ENCODE measurements around the gene MOB3C.

MOB3C gene

DNA sequence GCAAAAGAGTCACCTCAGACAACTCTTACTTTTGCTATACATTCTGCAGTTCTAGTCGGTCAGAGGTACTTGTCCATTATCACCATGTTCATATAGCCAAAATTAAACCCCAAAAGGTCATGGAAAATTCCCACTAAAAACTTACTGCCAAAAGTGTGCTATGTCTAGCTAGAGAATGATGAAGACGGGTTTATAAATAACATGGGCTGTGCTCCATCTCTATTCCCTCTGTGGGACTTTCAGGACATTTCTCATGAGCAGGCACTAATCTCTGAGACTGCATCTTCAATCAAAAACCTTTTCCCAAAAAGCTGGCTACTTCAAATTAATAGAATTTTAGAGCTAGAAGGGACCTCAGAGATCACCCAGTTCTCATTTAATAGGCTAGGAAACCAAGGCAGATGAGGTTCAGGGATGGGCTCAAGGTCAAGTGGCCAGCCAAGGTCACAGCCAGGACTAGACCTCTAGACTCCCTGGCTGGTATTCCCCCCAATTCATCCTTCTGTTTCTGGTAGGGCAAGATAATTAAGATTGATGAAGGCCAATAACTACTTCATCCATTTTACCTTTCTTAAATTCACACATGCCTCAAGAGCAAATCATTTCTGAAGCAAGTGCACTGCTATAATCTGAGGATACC, 21.0 kb upstream of the MOB3C start:
- ATAC-seq (no peak), DNase-seq (no peak)

GRCh38 chr1:46635205-46635604, 18.6 kb upstream of the MOB3C start:
- no peak for DNase-seq
- no peak for ATAC-seq

- DNase-seq (no peak), ATAC-seq (no peak)
Measured at GRCh38 chr1:46630719-46631118, 14.1 kb upstream of the MOB3C start.

GRCh38 chr1:46623743-46624644, 7.4 kb upstream of the MOB3C start:
- no peak for ATAC-seq
- DNase-seq, result no peak

DNA sequence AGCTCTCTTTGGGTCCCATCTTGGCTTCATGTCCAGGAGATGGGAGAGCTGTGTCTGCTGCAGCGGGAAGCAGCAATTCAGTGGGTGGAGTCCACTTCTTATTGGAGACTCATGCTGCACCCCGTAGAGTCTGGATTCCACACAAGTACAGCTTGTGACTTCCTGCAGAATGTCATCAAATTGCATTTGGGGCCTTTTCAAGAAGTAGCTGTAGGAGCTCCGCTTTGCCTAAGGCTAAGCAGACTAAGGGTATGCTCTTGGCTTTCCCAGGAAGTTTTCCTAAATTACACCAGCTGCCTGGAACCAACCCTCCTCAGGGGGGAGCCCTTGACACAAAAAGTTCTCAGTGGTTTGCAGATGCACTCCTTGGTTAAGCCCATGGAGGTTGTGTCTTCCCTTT, 5.7 kb upstream of the MOB3C start:
- DNase-seq (no peak), ATAC-seq (no peak)

DNA sequence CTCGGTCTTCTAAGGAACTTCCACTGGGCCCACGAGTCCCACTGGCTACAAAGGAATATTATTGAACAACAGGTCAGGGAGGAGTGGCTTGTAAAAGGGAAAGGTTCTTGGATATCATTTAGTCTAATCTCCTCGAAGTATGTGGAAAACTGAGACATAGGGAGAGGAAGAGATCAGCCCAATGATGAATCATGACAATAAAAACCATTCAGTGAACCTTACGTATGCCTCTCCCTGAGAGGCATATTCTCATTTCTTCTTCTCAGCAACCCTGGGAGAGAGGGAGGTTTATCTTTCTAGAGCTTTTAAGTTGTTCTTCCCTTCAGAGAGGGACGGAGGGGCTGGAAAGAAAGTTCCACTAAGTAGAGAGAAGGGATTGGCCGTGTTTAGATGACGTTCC, 5.3 kb upstream of the MOB3C start:
- no peak for ATAC-seq

DNA sequence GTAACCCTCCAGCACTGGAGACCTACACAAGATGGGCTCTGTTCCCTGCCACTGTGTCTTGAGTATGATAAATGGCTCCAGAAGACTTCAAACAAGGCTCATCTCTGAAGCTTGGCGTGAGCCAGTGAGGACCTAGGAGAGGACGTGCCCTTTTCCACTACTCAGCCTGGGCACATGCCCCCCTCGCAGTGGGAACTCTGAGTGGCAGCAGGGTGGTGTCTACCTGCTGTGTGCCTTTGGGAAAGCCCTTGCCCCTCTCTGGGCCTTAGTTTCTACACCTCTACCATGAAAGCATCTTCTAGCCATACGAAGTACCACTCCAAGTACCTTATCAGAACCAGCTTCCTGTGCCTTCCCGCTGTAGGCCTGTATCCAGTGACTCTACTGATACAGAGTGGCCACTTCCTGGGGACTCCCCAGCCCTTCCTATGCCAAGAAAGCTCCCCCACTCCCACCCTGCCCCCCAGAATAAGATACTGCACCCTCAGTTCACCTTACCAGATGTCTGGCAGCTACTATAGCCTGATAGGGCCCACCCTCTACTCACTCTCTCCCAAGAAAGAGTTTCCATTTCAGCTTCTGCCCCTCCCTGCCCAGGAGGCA, 3.1 kb upstream of the MOB3C start:
- no peak for ATAC-seq
- DNase-seq, result no peak

More for the DNA sequence above, 5.3 kb upstream of the MOB3C start:
- DNase-seq, result no peak

DNA sequence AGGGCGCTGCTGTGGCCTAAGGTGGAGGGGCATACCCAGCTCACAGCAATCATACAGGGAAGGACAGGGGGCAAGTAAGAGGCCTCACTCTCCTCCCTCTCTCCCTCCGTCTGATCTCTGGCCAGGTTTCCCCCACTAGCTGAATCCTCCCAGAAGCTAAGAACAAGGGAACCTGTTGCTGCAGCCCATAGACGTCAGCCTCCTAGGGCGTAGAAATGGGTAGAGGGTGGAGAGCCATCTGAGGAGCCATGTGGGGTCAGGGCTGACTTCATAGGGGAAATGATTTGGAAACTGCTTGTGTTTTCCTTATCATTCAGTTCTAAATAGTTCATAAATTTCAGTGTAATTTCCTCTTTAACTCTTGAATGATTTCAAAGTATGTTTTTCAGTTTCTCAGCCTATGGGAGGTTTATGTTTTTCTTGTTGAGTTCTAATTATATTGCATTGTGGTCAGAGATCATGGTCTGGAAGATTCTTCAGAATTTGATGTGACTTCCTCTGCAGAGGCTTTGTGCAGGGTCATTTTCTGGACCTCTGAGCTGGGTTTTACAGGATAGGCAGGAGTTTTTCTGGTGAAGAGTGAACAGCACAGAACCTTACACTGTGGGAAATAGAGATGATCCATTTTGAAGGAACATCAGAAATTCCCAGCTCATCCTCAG, 2.3 kb upstream of the MOB3C start:
- no peak for DNase-seq
- ATAC-seq, result no peak

DNA sequence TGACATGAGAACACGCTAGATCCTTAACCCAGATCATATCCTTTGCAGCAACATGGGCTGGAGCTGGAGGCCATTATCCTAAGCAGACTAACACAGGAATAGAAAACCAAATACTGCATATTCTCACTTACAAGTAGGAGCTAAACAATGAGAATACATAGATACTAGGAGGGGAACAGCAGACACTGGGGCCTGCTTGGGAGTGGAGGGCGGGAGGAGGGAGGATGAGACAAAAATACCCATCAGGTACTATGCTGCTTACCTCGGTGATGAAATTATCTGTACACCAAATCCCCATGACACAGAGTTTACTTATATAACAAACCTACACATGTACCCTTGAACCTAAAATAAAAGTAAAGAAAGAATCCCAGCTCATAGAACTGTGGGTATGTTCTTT, 1.2 kb upstream of the MOB3C start:
- DNase-seq (no peak), ATAC-seq (no peak)

GRCh38 chr1:46617108-46617800, 643 bp upstream of the MOB3C start:
- ATAC-seq (no peak), DNase-seq (no peak)

DNA sequence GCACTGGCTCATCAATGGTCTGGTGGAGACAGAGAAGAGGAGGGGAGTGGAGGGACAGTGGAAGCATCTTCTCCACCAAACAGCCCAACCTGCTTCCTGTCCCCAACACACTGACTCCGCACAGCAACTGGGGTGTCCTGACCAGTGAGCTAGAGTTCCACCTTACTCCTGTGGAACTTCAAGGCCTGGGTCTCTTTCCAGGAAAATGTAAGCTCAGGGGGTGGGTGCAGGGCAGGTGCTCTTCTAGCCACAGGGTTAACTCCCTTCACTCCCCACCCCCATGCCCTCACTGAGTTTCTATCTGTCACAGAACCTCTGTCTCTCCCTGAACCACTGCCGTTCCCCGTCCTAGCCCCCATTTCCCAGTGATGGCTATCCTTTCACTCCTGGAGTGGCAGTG, 876 bp downstream of the MOB3C start:
- ATAC-seq (no peak), DNase-seq (peak; percentile 26)

DNA sequence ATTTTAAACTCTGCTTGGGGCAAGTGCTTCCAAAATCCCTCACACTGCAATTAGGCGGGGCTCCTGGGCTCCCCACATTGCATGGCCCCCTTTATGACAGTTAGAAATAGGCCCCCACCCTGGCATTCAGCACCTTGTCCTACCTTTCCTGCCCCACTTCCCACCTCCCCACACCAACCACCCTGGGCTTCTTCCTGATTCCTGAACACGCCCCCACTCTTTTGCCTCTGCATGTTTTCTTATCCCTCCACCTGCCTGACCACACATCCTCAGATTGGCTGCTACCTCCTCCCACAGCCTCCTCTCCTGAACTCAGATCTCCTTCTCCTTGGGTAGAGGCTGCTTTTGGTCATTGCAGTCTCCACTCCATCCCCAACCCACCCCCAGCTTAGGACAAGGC, 1.5 kb downstream of the MOB3C start:
- DNase-seq, result no peak
- ATAC-seq, result no peak

DNA sequence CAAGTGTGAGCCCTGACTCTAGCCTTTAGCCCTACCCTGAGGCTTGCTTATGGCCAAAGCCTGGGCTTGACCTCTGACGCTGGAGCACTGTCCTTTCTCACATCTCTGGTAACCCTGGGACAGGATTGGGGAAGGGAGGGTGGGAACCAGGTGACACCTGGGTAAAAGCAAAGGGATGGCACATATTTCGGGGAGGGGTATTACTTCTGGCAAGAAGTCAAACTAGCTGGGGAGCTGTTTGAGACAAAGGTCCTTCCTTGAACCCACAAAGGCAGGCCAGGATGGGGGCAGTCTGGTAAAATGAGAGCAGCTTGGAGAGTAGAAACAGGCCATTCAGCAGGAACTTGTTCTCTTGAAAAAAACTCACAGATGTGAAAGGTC, 2.0 kb downstream of the MOB3C start:
- ATAC-seq (no peak), DNase-seq (no peak)

GRCh38 chr1:46613661-46614603, 2.7 kb downstream of the MOB3C start:
- peak; percentile 40 for ATAC-seq
- DNase-seq, result peak; percentile 57

- DNase-seq (no peak), ATAC-seq (no peak)
Measured at GRCh38 chr1:46612937-46613660, 3.5 kb downstream of the MOB3C start.

- ATAC-seq (no peak), DNase-seq (no peak)
Measured at GRCh38 chr1:46611691-46612221, 4.9 kb downstream of the MOB3C start.

- ATAC-seq (no peak), DNase-seq (no peak)
Measured at GRCh38 chr1:46607345-46608130, 9.1 kb downstream of the MOB3C start.

DNA sequence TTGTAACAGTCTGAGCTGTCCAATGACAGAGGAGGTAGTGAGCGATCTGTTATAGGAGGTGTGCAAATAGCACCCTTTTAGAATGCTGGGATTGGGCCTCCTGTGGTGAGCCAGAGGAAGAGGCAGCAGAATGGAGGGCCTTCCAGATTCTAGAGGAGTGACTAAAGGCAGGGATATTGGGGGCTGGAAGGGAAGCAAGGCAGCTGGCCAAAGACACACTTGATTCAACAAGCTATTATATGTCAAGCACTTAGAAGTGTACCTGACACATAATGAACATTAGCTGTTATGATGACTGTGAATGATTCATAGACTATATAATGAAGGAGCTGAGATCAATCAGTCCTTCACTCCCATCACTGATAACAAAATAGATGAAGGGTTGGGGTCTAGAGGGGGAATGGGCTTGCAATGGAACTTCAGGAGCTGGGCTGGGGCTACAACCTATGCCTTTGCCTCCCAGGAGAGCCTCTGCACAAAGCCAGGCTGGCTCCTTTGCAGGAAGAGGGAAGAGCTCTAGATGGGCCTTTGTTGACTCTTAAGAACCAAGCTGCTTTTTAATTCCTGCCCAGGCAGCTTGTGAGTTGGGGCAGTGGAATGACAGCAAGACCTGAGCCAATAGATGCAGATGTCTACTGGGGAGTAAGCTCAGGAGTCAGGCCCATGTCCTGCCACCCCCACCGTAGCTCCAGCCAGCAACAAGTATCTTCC, 10.2 kb downstream of the MOB3C start:
- ATAC-seq (no peak), DNase-seq (no peak)

GRCh38 chr1:46605232-46605631, 11.4 kb downstream of the MOB3C start:
- ATAC-seq, result no peak
- DNase-seq, result no peak

Measured in stimulated activated naive CD8-positive, alpha-beta T cell treated with anti-CD3 and anti-CD28 coated beads, Interleukin-15, Interleukin-2, amounts not matched to agents 100 U/mL and 50 U/mL, for 24 hours (primary cell).